ENCODE data around the gene TREH.

DNA sequence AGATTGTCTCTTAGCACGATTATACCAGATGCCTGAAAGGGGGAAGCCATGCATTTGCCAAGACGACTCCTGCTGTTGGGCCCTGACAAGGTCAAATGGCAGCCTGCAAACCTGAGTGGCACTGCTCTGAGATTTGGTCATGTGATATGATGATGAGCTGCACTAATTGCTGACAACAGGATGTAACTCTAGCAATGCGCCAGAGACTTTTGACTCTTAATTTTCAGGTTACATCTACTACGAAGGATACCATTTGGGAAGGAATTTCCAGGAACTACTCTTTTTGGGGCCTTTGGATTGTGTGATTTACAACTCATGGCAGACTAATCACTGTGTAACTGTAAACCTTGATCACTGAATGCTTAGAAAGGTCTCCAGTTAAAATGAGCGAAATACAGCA is 13.1 kb downstream of the TREH start:
- TF ChIP-seq, protein P1, sequence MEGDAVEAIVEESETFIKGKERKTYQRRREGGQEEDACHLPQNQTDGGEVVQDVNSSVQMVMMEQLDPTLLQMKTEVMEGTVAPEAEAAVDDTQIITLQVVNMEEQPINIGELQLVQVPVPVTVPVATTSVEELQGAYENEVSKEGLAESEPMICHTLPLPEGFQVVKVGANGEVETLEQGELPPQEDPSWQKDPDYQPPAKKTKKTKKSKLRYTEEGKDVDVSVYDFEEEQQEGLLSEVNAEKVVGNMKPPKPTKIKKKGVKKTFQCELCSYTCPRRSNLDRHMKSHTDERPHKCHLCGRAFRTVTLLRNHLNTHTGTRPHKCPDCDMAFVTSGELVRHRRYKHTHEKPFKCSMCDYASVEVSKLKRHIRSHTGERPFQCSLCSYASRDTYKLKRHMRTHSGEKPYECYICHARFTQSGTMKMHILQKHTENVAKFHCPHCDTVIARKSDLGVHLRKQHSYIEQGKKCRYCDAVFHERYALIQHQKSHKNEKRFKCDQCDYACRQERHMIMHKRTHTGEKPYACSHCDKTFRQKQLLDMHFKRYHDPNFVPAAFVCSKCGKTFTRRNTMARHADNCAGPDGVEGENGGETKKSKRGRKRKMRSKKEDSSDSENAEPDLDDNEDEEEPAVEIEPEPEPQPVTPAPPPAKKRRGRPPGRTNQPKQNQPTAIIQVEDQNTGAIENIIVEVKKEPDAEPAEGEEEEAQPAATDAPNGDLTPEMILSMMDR (IDR thresholded peaks at IDR 0.05), result no peak
- no peak for TF ChIP-seq POLR2A (IDR thresholded peaks at IDR 0.05)
- no peak for TF ChIP-seq POLR2AphosphoS5 (IDR thresholded peaks at IDR 0.05)

Data from stomach (tissue), 4 donors.